ENCODE results near the gene RNH1. TPM values are rescaled to one million over a fixed set of nuclear protein-coding genes. Genes with fewer than 3 reads are reported as not detected.

The RNH1 gene
- polyA plus RNA-seq, 1 of the 3 experiments (the other 2 are of a cell fraction): 147 TPM

DNA sequence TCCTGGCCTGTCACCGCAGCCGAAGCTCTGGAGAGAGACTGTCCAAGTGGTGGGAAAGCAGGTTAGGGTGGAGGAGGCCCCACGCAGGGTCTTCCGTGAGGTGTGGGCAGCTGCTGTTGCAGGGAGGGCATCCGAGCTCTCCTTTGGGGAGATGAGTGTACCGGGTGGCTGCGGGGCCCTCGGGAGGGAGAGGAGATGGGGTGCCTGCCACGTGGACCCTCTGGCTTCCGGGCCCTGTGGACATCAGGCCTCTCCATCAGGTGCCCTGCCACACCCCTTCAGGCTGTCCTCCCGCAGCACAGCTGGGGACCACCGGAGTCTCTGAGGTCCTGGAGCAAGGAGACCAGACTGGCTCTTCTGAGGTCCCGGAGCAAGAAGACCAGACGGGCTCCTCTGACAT, 55.3 kb downstream of the RNH1 start:
- Histone ChIP-seq H3K9me2 (no peaks in the 10 kb centered on the region), H3K9ac (no peak overlapping the region), H3K36me3 (replicated peaks in 1 of 2; ENCODE audit: control insufficient read depth in 1 of 2, insufficient read depth in 2 of 2, low read length in 1 of 2) (peaks cover 6 to 16% of the 10 kb centered on the region in 2 experiments), H3K4me1 (ENCODE audit: control insufficient read depth in 1 of 2, insufficient read depth in 2 of 2, low read depth in 1 of 2, low read length in 1 of 2) (peaks cover 6 to 24% of the 10 kb centered on the region in 2 experiments; a peak in 2 of 4 replicates), H2AFZ (ENCODE audit: low read depth) (no peak overlapping the region), H3F3A (replicated peaks; ENCODE audit: insufficient read depth) (peaks cover 10% of the 10 kb centered on the region), H3K4me3 (ENCODE audit: low read depth in 2 of 2, low read length in 1 of 2) (peak overlapping the region in 1 of 2 experiments; percentile 77; a peak in 2 of 4 replicates), H3K9me3 (no peaks in the 10 kb centered on the region), H4K20me1 (ENCODE audit: insufficient read depth) (peaks cover 11% of the 10 kb centered on the region), H3K79me2 (ENCODE audit: insufficient read depth) (peaks cover 57% of the 10 kb centered on the region), H3K27me3 (ENCODE audit: insufficient read depth) (no peaks in the 10 kb centered on the region), H3K4me2 (peak overlapping the region; percentile 99), H3K27ac (ENCODE audit: low read depth in 2 of 2, low read length in 1 of 2) (no peak overlapping the region)
- ChIA-PET POLR2A (no interaction called here), CTCF (interaction anchor here (0.8 to 6.5 kb wide), 4 partner anchors 22 to 67 kb away, joined by 3 to 77 read pairs (median 5); no protein-coding TSS in a partner anchor)
- no peak for DNase-seq
- WGBS (ENCODE audit: low lambda C conversion rate): 83% methylated on average over 8 of the region's 14 CpGs
- TF ChIP-seq YY1 (IDR thresholded peaks at IDR 0.05; ENCODE audit: low read depth) (no peak), FOSL2 (IDR thresholded peaks at IDR 0.05; ENCODE audit: borderline replicate concordance, low read depth) (no peak), NRF1 (IDR thresholded peaks at IDR 0.05; ENCODE audit: low read depth, low read length) (no peak), FOXJ3 (CRISPR knock-in tag; IDR thresholded peaks at IDR 0.05) (no peak), FOXM1 (IDR thresholded peaks at IDR 0.05; ENCODE audit: low read depth) (no peak), ELF1 (IDR thresholded peaks at IDR 0.05) (no peak), GABPA (IDR thresholded peaks at IDR 0.05; ENCODE audit: low read depth) (no peak), RXRA (IDR thresholded peaks at IDR 0.05; ENCODE audit: borderline replicate concordance, low read depth) (no peak), RCOR1 (IDR thresholded peaks at IDR 0.05; ENCODE audit: low read length) (no peak)
- TF ChIP-seq, protein P1, sequence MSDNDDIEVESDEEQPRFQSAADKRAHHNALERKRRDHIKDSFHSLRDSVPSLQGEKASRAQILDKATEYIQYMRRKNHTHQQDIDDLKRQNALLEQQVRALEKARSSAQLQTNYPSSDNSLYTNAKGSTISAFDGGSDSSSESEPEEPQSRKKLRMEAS (IDR thresholded peaks at IDR 0.05; ENCODE audit: low read depth): no peak
- TF ChIP-seq, protein P2, sequence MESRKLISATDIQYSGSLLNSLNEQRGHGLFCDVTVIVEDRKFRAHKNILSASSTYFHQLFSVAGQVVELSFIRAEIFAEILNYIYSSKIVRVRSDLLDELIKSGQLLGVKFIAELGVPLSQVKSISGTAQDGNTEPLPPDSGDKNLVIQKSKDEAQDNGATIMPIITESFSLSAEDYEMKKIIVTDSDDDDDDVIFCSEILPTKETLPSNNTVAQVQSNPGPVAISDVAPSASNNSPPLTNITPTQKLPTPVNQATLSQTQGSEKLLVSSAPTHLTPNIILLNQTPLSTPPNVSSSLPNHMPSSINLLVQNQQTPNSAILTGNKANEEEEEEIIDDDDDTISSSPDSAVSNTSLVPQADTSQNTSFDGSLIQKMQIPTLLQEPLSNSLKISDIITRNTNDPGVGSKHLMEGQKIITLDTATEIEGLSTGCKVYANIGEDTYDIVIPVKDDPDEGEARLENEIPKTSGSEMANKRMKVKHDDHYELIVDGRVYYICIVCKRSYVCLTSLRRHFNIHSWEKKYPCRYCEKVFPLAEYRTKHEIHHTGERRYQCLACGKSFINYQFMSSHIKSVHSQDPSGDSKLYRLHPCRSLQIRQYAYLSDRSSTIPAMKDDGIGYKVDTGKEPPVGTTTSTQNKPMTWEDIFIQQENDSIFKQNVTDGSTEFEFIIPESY (IDR thresholded peaks at IDR 0.05; ENCODE audit: borderline replicate concordance, low read depth): no peak
- TF ChIP-seq, protein P3, sequence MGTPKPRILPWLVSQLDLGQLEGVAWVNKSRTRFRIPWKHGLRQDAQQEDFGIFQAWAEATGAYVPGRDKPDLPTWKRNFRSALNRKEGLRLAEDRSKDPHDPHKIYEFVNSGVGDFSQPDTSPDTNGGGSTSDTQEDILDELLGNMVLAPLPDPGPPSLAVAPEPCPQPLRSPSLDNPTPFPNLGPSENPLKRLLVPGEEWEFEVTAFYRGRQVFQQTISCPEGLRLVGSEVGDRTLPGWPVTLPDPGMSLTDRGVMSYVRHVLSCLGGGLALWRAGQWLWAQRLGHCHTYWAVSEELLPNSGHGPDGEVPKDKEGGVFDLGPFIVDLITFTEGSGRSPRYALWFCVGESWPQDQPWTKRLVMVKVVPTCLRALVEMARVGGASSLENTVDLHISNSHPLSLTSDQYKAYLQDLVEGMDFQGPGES (IDR thresholded peaks at IDR 0.05; ENCODE audit: low read depth, low read length): no peak
- TF ChIP-seq, protein P4, sequence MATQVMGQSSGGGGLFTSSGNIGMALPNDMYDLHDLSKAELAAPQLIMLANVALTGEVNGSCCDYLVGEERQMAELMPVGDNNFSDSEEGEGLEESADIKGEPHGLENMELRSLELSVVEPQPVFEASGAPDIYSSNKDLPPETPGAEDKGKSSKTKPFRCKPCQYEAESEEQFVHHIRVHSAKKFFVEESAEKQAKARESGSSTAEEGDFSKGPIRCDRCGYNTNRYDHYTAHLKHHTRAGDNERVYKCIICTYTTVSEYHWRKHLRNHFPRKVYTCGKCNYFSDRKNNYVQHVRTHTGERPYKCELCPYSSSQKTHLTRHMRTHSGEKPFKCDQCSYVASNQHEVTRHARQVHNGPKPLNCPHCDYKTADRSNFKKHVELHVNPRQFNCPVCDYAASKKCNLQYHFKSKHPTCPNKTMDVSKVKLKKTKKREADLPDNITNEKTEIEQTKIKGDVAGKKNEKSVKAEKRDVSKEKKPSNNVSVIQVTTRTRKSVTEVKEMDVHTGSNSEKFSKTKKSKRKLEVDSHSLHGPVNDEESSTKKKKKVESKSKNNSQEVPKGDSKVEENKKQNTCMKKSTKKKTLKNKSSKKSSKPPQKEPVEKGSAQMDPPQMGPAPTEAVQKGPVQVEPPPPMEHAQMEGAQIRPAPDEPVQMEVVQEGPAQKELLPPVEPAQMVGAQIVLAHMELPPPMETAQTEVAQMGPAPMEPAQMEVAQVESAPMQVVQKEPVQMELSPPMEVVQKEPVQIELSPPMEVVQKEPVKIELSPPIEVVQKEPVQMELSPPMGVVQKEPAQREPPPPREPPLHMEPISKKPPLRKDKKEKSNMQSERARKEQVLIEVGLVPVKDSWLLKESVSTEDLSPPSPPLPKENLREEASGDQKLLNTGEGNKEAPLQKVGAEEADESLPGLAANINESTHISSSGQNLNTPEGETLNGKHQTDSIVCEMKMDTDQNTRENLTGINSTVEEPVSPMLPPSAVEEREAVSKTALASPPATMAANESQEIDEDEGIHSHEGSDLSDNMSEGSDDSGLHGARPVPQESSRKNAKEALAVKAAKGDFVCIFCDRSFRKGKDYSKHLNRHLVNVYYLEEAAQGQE (IDR thresholded peaks at IDR 0.05; ENCODE audit: low read depth, low read length): no peak

All from SK-N-SH (cell line).